Myocyte (in vitro differentiated cells): Measurements from ENCODE around the gene ZNF607. TPM values are rescaled to one million over a fixed set of nuclear protein-coding genes. Genes with fewer than 3 reads are reported as not detected.

Experiments used
- DNase-seq: peaks from one replicate; pipeline ENCODE4 v3.0.0-alpha.2; 2012; ENCODE audit warnings: low read depth
- total RNA-seq: library from RNA; depleted of rRNA; stranded (reverse); fragments of >200 nt; gene quantifications from 2 replicates; pipeline ENCODE4 v1.2.3, GENCODE V29; 2014

Gene ZNF607
- total RNA-seq, 1 donor from 2014 or later: 4.6 TPM

DNA sequence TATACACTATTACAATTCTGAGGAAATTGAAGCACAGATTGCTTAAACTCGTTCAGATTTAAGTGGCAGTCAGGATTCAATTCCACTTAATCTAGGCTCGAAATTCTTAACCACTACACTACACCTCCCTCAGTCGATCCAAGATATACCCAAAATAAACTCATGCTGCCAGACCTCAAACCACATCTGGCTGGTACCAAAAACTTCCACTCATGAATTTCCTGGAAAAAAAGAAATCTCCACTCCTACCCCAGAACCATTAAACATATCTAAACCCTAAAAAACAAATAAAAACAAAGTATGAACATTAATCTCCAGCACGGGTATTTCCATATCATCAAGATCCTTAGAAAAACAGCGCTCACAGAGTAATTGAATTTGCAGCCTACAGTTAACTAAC is 65.4 kb downstream of the ZNF607 start:
- peak; percentile 21 for DNase-seq

Other genes with a start within 250 kb of the ZNF607 start
- 0.43 and 0.94 TPM in 2 replicates for gene ZNF793, start 212.8 kb downstream of the ZNF607 start, total RNA-seq
- gene ZNF571, start 125.0 kb downstream of the ZNF607 start, total RNA-seq: 4.4 and 4.8 TPM in 2 replicates
- gene ZNF540, start 124.9 kb downstream of the ZNF607 start, total RNA-seq: 0.68 and 1.3 TPM in 2 replicates
- 14.8 and 21.2 TPM in 2 replicates for gene ZFP30, start 64.3 kb downstream of the ZNF607 start, total RNA-seq
- gene ZNF573, start 59.8 kb upstream of the ZNF607 start, total RNA-seq: 4.6 and 13.0 TPM in 2 replicates
- not detected in 2 replicates for gene WDR87, start 186.8 kb upstream of the ZNF607 start, total RNA-seq
- 15.1 and 17.0 TPM in 2 replicates for gene SIPA1L3, start 187.4 kb upstream of the ZNF607 start, total RNA-seq